HG03045 (cell line): ENCODE measurements around the gene CNTRL.
A peak's percentile ranks its signal among the peaks of the same experiment; 100 is the strongest.
"Not testable (repeated sequence)": the region's sequence is repeated elsewhere in the genome, so short reads cannot be mapped to it uniquely, and the experiment has no call there.

Source experiments
- ATAC-seq: cut with Tn5 transposase; IDR thresholded peaks from one replicate; pipeline ENCODE4 v1.9.1; 2021; ENCODE audit warnings: mild to moderate bottlenecking, moderate library complexity; ENCODE audit not compliant: unreplicated experiment

Gene CNTRL

GRCh38 chr9:121133104-121133816 lies 58.5 kb downstream of the CNTRL start:
- no peak for ATAC-seq

DNA sequence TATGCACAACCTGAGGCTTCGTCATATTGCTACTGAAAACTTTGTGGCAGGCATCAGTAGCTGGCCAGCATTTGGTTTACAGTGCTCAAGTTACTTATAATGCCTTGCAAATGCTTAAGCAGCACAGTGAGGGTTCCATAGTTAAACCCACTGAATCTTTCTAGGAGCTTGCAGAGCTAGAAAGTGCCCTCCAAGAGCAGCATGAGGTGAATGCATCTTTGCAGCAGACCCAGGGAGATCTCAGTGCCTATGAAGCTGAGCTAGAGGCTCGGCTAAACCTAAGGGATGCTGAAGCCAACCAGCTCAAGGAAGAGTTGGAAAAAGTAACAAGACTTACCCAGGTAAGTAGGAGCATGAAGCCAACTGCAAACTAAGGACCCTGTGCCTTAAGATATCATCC lies 60.9 kb downstream of the CNTRL start:
- ATAC-seq = no peak

- ATAC-seq = no peak
Observed at GRCh38 chr9:121138561-121138960, 63.8 kb downstream of the CNTRL start.

DNA sequence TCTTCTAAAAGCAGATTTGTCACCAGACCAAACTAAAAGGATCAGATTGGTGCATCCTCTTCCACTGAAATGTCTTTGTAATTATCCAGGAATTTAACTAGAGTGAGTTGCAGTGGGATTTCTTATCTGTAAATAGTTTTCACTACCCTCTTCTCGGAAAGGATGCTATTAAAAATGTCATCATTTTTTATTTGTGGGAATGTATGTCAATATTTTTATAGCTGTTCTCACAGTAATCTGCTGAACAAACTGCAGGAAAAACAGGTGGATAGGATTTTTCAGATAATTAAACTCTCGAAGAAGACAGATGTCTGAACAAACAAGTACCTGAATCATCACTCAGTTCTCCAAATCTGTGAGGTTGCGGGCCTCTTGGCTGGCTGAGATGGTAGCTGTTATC lies 64.2 kb downstream of the CNTRL start:
- ATAC-seq = no peak

- ATAC-seq = no peak
Observed at GRCh38 chr9:121140162-121140561, 65.4 kb downstream of the CNTRL start.

GRCh38 chr9:121141306-121141705 lies 66.6 kb downstream of the CNTRL start:
- ATAC-seq = no peak

- ATAC-seq = no peak
Observed at GRCh38 chr9:121141706-121142105, 67.0 kb downstream of the CNTRL start.

DNA sequence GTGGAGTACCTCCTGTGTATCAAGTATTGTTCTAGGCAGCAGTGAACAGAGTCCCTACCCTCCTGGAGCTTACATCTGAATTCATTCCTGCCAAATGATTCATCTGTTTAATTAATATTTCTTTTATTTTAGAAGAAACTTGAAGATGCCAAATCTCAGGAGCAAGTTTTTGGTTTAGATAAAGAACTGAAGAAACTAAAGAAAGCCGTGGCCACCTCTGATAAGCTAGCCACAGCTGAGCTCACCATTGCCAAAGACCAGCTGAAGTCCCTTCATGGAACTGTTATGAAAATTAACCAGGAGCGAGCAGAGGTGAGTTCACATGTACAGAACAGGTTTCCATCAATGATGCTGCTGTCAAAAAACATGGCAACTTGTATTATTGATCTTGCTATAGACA lies 69.0 kb downstream of the CNTRL start:
- ATAC-seq = no peak

DNA sequence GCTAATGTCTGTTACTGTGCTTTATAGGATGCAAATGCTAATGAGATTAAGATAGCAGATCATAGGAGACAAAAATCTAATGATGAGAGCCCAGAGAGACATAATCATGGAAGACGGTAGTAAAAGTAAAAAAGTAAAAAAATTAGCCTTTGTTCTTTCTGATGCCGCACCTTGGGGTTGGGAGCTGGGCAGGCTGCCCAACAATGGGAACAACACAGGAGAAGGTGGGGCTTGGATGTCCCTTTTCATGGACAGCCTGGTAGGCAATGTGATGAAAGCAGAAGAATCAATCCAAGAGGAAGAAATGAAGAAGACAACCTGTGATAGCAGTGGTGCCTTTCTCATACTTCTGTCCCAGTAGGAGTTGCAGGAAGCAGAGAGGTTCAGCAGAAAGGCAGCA lies 69.7 kb downstream of the CNTRL start:
- ATAC-seq = no peak

GRCh38 chr9:121150188-121150587 lies 75.4 kb downstream of the CNTRL start:
- ATAC-seq = no peak

DNA sequence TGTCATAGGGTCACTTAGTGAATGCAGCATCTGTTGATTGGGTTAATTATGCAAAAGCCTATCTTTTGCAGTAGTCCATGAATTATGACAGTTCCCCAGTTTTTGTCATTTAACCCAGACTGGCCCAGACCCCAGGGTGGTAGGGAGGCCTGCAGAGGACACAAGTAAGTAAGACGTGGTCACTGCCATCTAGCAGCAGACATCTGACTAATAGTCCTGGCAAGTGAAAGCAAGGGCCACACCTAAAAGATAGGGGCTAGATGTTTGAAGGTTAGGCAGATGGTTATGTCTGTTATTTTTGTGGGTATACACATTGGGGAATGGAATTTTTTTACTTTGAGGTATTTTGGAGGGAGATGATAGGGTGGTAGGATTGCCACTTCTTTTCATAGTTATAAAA lies 78.9 kb downstream of the CNTRL start:
- no peak for ATAC-seq

DNA sequence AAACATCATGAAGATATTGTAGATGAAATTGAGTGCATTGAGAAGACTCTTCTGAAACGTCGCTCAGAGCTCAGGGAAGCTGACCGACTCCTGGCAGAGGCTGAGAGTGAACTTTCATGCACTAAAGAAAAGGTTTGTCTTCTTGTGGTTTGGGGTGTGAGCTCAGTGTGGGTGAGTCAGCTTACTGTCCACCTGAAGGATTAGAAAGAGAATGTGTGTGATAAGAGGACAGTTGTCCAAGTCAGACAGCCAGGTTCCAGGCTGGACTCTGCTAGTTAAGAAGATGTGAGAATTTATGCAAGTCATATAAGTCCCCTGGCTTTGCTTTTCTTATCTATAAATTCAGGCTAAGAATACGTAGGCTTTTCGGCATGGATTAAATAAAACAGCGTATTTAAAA lies 80.0 kb downstream of the CNTRL start:
- no peak for ATAC-seq

DNA sequence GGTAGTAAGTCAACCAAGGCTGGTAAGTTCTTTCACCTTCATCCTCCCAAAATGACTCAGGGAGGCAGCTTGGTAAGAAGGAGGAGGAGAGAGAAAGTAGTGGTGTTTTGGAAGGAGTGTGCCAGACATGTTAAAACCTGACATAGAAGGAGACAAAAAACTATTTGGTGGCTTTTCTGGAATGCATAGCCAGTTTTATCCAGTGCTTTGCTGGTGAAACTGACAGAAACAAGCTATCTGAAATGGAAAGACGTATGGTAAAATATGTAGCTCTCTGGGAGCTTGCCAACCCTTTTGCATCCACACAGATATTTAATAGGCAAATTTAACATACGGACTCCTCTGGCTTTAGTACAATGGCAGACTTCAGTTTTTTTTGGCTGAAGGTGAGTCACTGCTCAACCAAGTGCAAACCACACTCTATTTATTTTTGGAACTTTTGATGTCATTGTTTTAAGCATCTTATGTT lies 81.5 kb downstream of the CNTRL start:
- ATAC-seq = peak; percentile 74

GRCh38 chr9:121157939-121158338 lies 83.2 kb downstream of the CNTRL start:
- ATAC-seq = no peak

GRCh38 chr9:121160025-121160424 lies 85.3 kb downstream of the CNTRL start:
- ATAC-seq = no peak

DNA sequence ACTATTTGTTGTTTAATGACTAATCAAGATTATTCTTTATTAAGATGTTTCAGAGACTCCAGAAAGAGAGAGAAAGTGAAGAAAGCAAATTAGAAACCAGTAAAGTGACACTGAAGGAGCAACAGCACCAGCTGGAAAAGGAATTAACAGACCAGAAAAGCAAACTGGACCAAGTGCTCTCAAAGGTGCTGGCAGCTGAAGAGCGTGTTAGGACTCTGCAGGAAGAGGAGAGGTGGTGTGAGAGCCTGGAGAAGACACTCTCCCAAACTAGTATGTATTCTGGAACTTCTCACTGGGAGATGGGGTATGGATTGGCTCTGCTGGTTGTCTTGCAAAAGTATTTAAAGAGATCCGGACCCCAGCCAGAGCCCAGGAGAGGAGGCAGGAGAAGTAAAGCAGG lies 93.3 kb downstream of the CNTRL start:
- ATAC-seq = no peak

DNA sequence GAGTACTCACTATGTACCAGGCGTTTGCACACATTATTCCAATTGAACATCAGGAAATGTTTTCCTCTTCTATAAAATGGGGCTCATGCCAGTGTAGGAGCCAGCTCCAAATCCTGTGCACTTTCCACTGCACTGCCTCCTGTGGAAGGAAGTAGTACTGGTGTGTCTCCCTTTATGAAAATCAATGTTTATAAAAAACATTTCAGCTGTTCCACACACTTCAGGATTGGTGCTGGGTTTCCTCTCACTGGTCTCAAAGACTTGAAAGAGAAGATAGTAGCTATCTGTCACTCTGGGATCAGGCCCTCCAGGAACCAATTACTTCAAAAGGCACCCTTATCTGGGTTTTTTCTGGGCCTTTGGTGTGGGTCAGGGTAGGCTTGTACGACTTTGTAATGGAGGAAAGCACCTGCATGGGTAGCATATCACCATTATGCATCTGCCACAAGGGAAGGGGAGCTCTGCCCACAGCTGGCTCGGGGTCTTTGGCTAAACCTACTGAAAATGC lies 94.4 kb downstream of the CNTRL start:
- no peak for ATAC-seq

DNA sequence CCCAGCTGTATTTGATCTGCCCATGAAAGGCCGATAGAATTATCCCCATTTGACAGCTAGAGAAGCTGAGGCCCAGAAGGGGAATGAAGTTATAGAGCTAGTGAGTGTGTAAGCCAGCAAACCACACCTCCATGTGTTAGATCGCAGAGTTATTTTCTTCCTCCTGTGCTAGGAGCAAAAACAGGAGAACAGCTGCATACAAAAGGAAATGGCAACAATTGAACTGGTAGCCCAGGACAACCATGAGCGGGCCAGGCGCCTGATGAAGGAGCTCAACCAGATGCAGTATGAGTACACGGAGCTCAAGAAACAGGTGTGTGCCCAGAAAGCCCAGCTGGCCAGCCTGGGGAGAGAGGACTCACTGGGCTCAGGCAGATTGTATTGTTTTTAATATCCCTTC lies 96.5 kb downstream of the CNTRL start:
- ATAC-seq = no peak

- ATAC-seq = no peak
Observed at GRCh38 chr9:121172726-121173487, 98.2 kb downstream of the CNTRL start.

DNA sequence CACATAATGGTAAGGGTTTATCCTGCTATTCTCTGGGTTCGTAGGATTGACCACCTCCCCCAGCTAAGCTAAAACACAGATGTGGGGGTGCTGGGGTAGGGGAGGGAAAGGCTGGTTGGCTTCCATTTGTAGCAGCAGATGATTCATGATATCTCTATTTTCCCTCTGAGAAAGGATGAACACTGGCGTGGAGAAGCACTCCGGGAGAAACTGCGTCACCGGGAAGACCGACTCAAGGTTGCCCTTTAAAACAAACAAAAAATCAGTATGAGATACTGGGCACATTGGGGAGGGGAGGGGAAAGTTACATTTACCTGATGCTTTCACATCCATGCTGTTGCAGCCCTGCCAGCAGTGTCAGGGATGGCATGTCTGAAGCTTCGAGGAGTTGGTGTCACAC lies 98.7 kb downstream of the CNTRL start:
- no peak for ATAC-seq

GRCh38 chr9:121178676-121179372 lies 104.1 kb downstream of the CNTRL start:
- ATAC-seq = no peak

- ATAC-seq = not testable (repeated sequence)
Observed at GRCh38 chr9:121179373-121179721, 104.6 kb downstream of the CNTRL start.
